ENCODE results near the gene HACD1.

HACD1 gene, protein sequence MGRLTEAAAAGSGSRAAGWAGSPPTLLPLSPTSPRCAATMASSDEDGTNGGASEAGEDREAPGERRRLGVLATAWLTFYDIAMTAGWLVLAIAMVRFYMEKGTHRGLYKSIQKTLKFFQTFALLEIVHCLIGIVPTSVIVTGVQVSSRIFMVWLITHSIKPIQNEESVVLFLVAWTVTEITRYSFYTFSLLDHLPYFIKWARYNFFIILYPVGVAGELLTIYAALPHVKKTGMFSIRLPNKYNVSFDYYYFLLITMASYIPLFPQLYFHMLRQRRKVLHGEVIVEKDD

DNA sequence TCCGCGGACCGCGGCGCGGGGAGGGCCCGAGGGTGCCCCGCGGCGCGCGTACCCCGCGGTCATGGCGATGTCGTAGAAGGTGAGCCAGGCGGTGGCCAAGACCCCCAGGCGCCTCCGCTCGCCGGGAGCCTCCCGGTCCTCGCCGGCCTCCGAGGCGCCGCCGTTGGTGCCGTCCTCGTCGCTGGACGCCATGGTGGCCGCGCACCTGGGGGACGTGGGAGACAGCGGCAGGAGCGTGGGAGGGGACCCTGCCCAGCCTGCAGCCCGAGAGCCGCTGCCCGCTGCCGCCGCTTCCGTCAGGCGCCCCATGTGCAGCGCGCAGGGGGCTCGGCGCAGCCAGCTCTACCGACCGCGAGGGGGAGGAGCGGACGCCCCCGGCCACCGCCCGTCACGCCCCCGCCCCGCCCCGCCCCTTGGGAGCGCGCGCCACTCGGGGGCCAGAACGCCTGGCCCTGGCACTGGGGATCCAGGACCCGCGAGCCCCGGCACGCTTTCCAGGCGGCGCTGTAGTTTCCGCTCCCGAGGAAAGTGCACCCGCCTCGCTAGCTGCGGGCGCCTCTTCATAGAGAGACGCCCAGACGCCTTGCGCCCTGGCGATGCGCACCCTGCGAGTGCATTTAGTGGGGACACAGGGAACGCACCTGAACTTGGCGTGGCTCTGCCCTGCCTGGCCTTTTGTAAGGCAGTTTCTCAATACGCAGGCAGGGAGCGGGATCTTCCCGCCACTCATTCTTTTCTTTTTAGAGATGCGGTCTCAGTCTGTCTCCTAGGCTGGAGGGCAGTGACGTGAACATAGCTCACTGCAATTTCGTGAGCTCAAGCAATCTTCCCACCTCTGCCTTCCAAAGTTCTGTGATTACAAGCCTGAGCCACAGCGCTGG, at the start of gene HACD1:
Gene HACD1 (minus strand): TSS at position 344 of the 881 bp plus-strand sequence. CDS start 35 bp downstream, at position 309.
- DNase-seq (ENCODE audit: low read depth), result peak; percentile 57
- TF ChIP-seq, protein P1, sequence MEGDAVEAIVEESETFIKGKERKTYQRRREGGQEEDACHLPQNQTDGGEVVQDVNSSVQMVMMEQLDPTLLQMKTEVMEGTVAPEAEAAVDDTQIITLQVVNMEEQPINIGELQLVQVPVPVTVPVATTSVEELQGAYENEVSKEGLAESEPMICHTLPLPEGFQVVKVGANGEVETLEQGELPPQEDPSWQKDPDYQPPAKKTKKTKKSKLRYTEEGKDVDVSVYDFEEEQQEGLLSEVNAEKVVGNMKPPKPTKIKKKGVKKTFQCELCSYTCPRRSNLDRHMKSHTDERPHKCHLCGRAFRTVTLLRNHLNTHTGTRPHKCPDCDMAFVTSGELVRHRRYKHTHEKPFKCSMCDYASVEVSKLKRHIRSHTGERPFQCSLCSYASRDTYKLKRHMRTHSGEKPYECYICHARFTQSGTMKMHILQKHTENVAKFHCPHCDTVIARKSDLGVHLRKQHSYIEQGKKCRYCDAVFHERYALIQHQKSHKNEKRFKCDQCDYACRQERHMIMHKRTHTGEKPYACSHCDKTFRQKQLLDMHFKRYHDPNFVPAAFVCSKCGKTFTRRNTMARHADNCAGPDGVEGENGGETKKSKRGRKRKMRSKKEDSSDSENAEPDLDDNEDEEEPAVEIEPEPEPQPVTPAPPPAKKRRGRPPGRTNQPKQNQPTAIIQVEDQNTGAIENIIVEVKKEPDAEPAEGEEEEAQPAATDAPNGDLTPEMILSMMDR (conservative IDR thresholded peaks at IDR 0.05; ENCODE audit: low read length), result peak; percentile 29
- peak within 1 kb of the TSS; percentile 77 for H3K4me3 ChIP-seq (ENCODE audit: low read length)

DNA sequence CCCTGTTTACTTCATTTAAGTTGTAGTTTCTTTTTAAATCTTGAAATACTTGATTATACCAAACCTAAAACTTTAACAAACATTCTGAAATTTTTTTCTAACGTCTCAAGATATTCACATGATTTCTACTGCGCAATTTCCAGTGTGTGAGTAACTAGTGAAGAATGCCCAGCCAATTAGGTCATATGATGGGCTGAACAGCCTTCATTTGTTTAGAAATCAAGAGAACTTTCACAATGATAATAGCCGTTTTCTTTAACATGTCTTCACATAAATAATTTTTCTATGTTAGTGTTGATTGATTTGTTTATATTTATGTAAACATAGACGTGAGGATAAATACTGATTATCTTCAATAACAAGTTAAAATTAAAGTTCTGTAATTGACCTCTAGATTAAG, 48.6 kb upstream of the HACD1 start:
- peak; percentile 93 for DNase-seq (ENCODE audit: low read depth)
- TF ChIP-seq, protein P1 (conservative IDR thresholded peaks at IDR 0.05; ENCODE audit: low read length), result no peak
- peak overlapping the region; percentile 40 for H3K4me3 ChIP-seq (ENCODE audit: low read length)

DNA sequence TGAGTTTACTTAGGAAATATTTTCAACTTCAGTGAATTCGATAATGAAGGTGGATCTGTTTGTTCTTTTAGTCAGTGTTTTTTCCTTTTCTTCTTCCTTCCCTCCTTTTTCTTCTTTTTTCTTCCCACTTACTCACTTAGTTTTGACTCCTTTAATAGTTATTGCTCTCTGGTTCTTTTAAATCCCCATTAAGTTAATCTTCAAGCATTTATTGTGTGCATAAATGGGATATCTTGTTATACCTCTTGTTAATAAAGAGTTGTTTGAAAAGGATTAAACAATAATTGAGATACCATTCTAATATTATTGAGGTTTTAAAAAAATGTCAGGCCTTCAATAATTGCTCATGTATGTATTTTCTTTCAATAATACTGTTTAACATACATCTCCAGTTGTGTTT, 46.3 kb upstream of the HACD1 start:
- DNase-seq (ENCODE audit: low read depth), result no peak
- TF ChIP-seq, protein P1 (conservative IDR thresholded peaks at IDR 0.05; ENCODE audit: low read length), result no peak
- H3K4me3 ChIP-seq (ENCODE audit: low read length), result no peak overlapping the region

DNA sequence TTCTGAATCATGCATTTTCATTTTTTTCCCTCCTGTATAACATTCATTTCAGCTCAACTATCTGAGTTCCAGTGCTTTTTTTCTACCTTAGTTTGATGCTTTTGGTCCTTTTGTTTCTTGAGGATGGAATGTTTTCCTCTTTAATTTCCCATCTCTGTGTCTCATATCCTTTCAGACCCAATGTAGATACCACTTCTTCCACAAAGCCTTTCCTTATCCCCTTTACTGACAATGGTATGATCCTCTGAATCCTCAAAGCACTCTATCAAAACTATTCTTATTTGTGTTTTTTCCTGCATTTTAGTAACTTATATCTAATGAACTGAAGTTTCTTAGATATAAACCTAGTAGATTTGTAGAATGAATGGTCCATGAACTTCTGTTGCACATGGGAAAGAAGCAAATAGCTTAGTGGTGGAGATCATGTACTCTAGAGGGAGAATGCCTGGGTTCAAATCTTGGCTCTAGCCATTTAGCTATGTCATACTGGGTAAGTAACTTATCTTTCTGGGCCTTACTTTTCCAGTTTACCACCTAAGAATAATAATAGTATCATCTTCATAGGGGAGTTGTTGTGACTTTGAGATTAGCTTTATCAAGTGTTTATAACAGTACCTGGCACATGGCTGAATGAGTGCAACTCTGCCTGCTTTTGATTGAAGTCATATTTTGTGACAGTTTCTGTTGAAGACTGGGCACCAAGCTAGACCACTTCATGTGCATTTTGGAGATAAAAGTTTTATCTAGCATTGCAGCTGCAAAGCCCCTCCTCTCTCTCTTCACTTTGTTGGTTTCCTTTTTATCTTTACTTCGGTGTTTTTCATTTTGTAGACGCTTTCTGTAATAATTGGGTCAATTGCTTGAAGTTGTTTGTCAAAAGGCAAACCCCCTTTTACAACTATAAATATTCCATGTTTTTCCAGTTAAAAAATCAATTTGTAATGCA, 45.3 kb upstream of the HACD1 start:
- no peak for DNase-seq (ENCODE audit: low read depth)
- TF ChIP-seq, protein P1 (conservative IDR thresholded peaks at IDR 0.05; ENCODE audit: low read length), result no peak
- no peak overlapping the region for H3K4me3 ChIP-seq (ENCODE audit: low read length)

DNA sequence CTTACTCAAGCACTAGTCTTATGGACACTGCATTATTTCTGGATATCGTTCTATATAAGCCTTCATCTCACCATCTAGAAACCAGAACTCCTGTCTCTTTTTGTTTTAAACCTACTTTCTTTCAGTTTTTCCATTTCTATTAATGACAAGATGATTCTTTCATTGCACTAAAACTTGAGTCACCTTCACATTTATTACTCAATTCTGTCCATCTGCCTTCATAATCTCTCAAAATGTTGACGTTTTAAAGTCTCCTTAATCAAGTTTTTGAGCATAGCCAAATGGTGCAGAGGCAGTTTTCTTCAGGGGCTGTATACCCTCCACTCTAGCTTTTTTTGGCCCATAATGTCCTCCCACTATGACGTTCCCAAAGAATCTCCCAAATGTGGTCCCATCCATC, 44.3 kb upstream of the HACD1 start:
- no peak for DNase-seq (ENCODE audit: low read depth)
- TF ChIP-seq, protein P1 (conservative IDR thresholded peaks at IDR 0.05; ENCODE audit: low read length), result no peak
- no peak overlapping the region for H3K4me3 ChIP-seq (ENCODE audit: low read length)

DNA sequence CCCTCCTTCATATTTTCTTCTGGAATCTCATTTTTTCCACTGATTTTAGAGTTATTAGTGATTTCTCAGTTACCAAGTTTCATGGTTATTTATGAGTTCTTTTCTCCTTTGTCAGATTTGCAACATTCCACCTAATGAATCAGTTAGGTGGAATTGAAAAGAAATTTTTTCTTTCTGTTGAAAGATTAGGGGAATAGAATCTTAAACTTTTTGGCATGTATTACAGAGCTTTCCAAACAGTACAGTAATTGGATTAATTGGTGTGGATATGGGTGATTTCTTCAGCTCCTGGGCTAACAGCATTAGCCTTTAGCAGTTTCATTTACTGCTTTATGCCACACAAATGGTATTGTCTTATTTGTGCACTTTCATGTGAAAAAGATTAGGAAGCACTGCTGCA, 43.7 kb upstream of the HACD1 start:
- TF ChIP-seq, protein P1 (conservative IDR thresholded peaks at IDR 0.05; ENCODE audit: low read length), result no peak
- no peak overlapping the region for H3K4me3 ChIP-seq (ENCODE audit: low read length)
- peak; percentile 57 for DNase-seq (ENCODE audit: low read depth)

Measured in AG10803 (cell line).